GM23338 (cell line): ENCODE results near the gene SC5D.

Experiments used
- CTCF ChIP-seq, 2 experiments: fragments of 200-600 bp in 1 of 2; sonication (generic) in 1 of 2; conservative IDR thresholded peaks; 2 replicates each; pipeline versions ENCODE4 v1.5.1 to v1.6.1; 2016 to 2017; ENCODE audit warnings: antibody characterized with exemption in 2 of 2, low read depth in 2 of 2, mild to moderate bottlenecking in 2 of 2, moderate library complexity in 1 of 2
- ETS1 ChIP-seq: IDR thresholded peaks from 2 replicates; pipeline ENCODE4 v1.6.1; 2016; ENCODE audit warnings: antibody characterized with exemption
- EZH2 ChIP-seq: fragments of 200-600 bp; sonication (generic); IDR thresholded peaks from one replicate; pipeline ENCODE4 v1.8.0; 2017; ENCODE audit warnings: antibody characterized with exemption, mild to moderate bottlenecking, low read depth; ENCODE audit not compliant: unreplicated experiment
- EZH2phosphoT487 ChIP-seq: fragments of 200-600 bp; sonication (generic); IDR thresholded peaks from one replicate; pipeline ENCODE4 v1.8.1; 2018; ENCODE audit warnings: antibody characterized with exemption; ENCODE audit not compliant: unreplicated experiment
- JUNB ChIP-seq: IDR thresholded peaks from one replicate; pipeline ENCODE4 v1.6.1; 2016; ENCODE audit warnings: antibody characterized with exemption; ENCODE audit not compliant: unreplicated experiment
- NANOG ChIP-seq: IDR thresholded peaks from 2 replicates; pipeline ENCODE4 v1.6.1; 2016; ENCODE audit warnings: antibody characterized with exemption, borderline replicate concordance
- POLR2AphosphoS5 ChIP-seq: IDR thresholded peaks from 2 replicates; pipeline ENCODE4 v1.6.1; 2016; ENCODE audit warnings: antibody characterized with exemption, low read depth
- REST ChIP-seq: IDR thresholded peaks from one replicate; pipeline ENCODE4 v1.6.1; 2018; ENCODE audit warnings: antibody characterized with exemption; ENCODE audit not compliant: unreplicated experiment
- STAT1 ChIP-seq: IDR thresholded peaks from one replicate; pipeline ENCODE4 v1.6.1; 2016; ENCODE audit warnings: antibody characterized with exemption; ENCODE audit not compliant: unreplicated experiment
- ZNF114 ChIP-seq: fragments of 250-450 bp; sonication (Bioruptor Pico); IDR thresholded peaks from 2 replicates; pipeline ENCODE4 v1.5.0; 2020; ENCODE audit warnings: mild to moderate bottlenecking, moderate library complexity

GRCh38 chr11:121265586-121265985, 27.0 kb upstream of the SC5D start:
- TF ChIP-seq CTCF (conservative IDR thresholded peaks at IDR 0.05; ENCODE audit: low read depth in 2 of 2) (no peak), REST (no peak), EZH2 (no peak), POLR2AphosphoS5 (no peak), ZNF114 (no peak), STAT1 (no peak), NANOG (no peak), JUNB (no peak), EZH2phosphoT487 (no peak), ETS1 (no peak)
